Measurements from ENCODE around the gene TTLL10.

TTLL10 gene

GRCh38 chr1:1203561-1204424 lies 30.1 kb downstream of the TTLL10 start:
- no peak for DNase-seq (ENCODE audit: insufficient read length, low spot score)
- no peak for TF ChIP-seq CTCF (IDR thresholded peaks at IDR 0.05; ENCODE audit: insufficient read depth, missing control alignments)
- FAIRE-seq, result no peak

- DNase-seq (ENCODE audit: insufficient read length, low spot score) (no peak), FAIRE-seq (no peak)
- TF ChIP-seq CTCF (IDR thresholded peaks at IDR 0.05; ENCODE audit: insufficient read depth, missing control alignments), result no peak
Measured at GRCh38 chr1:1204425-1204920, 30.8 kb downstream of the TTLL10 start.

GRCh38 chr1:1204998-1205768 lies 31.5 kb downstream of the TTLL10 start:
- DNase-seq (ENCODE audit: insufficient read length, low spot score) (no peak), FAIRE-seq (no peak)
- TF ChIP-seq CTCF (IDR thresholded peaks at IDR 0.05; ENCODE audit: insufficient read depth, missing control alignments), result no peak

- TF ChIP-seq CTCF (IDR thresholded peaks at IDR 0.05; ENCODE audit: insufficient read depth, missing control alignments), result no peak
- FAIRE-seq (no peak), DNase-seq (ENCODE audit: insufficient read length, low spot score) (no peak)
Measured at GRCh38 chr1:1205769-1206375, 32.2 kb downstream of the TTLL10 start.

GRCh38 chr1:1206376-1206965 lies 32.8 kb downstream of the TTLL10 start, which contains the start of gene TNFRSF18:
Gene TNFRSF18, minus strand, starts transcription at chr1:1206592. Its CDS starts 21 bp downstream, at chr1:1206571.
- FAIRE-seq (no peak), DNase-seq (ENCODE audit: insufficient read length, low spot score) (no peak)
- TF ChIP-seq CTCF (IDR thresholded peaks at IDR 0.05; ENCODE audit: insufficient read depth, missing control alignments), result no peak

- FAIRE-seq, result no peak
- no peak for TF ChIP-seq CTCF (IDR thresholded peaks at IDR 0.05; ENCODE audit: insufficient read depth, missing control alignments)
Measured at GRCh38 chr1:1206966-1207531, 33.4 kb downstream of the TTLL10 start.

More at GRCh38 chr1:1206966-1207531, 33.4 kb downstream of the TTLL10 start:
- DNase-seq (ENCODE audit: insufficient read length, low spot score), result no peak

Data from D721Med (cell line).